Measurements from ENCODE around the gene PNPLA7.
A peak's percentile ranks its signal among the peaks of the same experiment; 100 is the strongest.
"Not testable (repeated sequence)": the region's sequence is repeated elsewhere in the genome, so short reads cannot be mapped to it uniquely, and the experiment has no call there.

The PNPLA7 gene

DNA sequence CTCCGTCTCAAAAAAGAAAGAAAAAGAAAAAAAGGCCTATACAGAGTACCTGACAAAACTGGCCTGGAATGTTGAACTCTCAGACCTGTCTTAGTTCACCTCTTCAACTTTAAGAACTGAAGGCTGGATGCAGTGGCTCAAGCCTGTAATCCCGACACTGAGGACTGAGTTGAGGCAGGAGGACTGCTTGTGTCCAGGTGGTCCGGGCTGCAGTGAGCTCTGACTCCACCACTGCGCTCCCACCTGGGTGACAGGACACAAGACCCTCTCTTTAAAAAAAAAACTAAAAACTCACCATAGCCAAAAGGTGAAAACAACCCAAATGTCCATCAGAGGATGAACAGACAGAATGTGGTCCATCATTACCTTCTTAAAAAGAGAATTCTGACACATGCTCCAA lies 7.9 kb upstream of the PNPLA7 start:
- no peaks in the 10 kb centered on the region for H3K4me1 ChIP-seq (ENCODE audit: control insufficient read depth in 5 of 5, insufficient read depth in 5 of 5, low read length in 5 of 5)
- peaks cover 0 to 70% (median 36%) of the 10 kb centered on the region in 5 donors for H3K36me3 ChIP-seq (ENCODE audit: control insufficient read depth in 5 of 5, insufficient read depth in 5 of 5, low read length in 5 of 5)
- no peak overlapping the region for H3K9ac ChIP-seq (ENCODE audit: low read length in 5 of 5)
- no peak overlapping the region for H3K4me3 ChIP-seq (ENCODE audit: low read depth in 1 of 5, low read length in 5 of 5)
- no peaks in the 10 kb centered on the region for H3K9me3 ChIP-seq (ENCODE audit: control insufficient read depth in 5 of 5, low read length in 5 of 5)
- no peaks in the 10 kb centered on the region for H3K27me3 ChIP-seq (ENCODE audit: control insufficient read depth in 5 of 5, insufficient read depth in 4 of 5, low read length in 5 of 5)
- H3K27ac ChIP-seq (ENCODE audit: low read depth, low read length) = no peak overlapping the region

DNA sequence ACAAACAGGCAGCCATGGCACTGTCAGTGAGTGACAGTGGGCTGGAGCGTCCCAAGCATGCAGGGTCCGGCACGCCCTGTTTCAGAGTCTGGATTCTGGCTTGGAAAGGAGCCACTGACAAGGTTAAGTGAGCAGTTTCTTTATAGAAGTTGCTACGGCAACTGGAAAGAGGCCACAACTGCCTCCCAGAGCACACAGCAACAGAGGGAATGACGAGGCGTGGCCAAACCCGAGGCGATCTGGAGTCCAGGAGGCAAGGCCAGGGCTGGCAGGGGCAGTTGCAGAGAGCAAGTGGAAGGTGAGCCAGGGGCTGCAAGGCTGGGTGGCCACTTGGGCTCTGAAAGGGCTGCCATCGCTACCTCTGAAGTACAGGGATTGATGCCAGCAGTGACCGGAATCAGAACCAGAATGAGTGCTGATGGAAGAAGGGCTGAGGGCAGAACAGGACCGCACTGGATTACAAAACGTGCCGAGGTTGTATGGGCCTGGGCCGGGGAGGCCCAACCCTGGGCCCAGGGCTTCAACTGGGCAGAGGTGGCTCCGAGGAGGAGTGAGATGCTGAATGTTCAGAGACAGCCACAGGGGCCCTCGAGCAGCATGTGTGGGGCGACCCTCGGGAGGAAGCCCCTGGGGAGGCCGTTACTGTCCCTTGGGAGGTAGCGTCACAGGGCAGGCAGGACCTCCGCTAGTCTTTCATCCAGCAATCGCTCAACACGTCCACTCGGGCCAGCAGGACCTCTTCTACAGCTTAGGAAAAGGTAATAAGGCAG lies 6.1 kb upstream of the PNPLA7 start:
- H3K4me3 ChIP-seq (ENCODE audit: low read depth in 1 of 5, low read length in 5 of 5) = no peak overlapping the region
- peaks cover 0 to 54% (median 29%) of the 10 kb centered on the region in 5 donors for H3K36me3 ChIP-seq (ENCODE audit: control insufficient read depth in 5 of 5, insufficient read depth in 5 of 5, low read length in 5 of 5)
- peaks cover 0 to 12% (median 8%) of the 10 kb centered on the region in 5 donors for H3K4me1 ChIP-seq (ENCODE audit: control insufficient read depth in 5 of 5, insufficient read depth in 5 of 5, low read length in 5 of 5)
- no peaks in the 10 kb centered on the region for H3K27me3 ChIP-seq (ENCODE audit: control insufficient read depth in 5 of 5, insufficient read depth in 4 of 5, low read length in 5 of 5)
- H3K27ac ChIP-seq (ENCODE audit: low read depth, low read length) = no peak overlapping the region
- H3K9ac ChIP-seq (ENCODE audit: low read length in 5 of 5) = no peak overlapping the region
- H3K9me3 ChIP-seq (ENCODE audit: control insufficient read depth in 5 of 5, low read length in 5 of 5) = no peaks in the 10 kb centered on the region

DNA sequence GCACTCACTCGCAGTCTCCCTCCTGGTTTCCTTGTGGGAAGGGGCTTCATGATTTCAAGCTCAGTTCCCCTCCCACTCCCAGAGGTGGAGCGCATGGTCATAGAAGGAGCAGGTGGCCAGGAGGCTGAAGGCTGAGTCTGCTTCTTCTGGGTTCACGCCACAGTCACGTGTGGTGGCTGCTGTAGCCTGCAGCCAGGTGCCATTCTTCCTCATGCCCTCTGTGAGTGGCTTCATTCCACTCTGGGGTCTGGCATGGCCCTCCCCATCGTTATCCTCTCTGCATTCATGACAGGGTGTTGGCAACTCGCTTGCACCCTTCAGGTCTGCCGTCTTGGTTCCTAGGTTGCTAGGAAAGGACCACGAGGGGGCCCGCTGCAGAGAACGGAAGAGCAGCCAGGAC lies 5.0 kb upstream of the PNPLA7 start:
- peaks cover 0 to 53% (median 29%) of the 10 kb centered on the region in 5 donors for H3K36me3 ChIP-seq (ENCODE audit: control insufficient read depth in 5 of 5, insufficient read depth in 5 of 5, low read length in 5 of 5)
- H3K27ac ChIP-seq (ENCODE audit: low read depth, low read length) = no peak overlapping the region

DNA sequence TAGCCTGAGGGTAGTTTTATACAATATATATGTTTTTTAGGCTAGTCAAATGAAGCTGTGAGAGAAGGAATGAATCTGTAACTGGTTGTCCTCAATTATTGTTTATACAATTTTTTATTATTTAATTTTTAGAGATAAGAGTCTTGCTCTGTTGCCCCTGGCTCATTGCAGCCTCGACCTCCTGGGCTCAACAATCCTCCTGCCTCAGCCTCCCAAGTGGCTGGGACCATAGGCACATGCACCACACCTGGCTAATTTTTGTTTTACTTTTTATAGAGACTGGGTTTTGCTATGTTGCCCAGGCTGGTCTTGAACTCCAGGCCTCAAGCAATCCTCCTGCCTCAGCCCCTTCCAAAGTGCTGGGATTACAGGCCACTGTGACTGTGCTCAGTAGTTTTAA lies 4.1 kb upstream of the PNPLA7 start:
- Histone ChIP-seq H3K36me3 (ENCODE audit: control insufficient read depth in 5 of 5, insufficient read depth in 5 of 5, low read length in 5 of 5) (peaks cover 0 to 48% (median 26%) of the 10 kb centered on the region in 5 donors), H3K9me3 (ENCODE audit: control insufficient read depth in 5 of 5, low read length in 5 of 5) (no peaks in the 10 kb centered on the region), H3K4me1 (ENCODE audit: control insufficient read depth in 5 of 5, insufficient read depth in 5 of 5, low read length in 5 of 5) (peaks cover 0 to 22% (median 17%) of the 10 kb centered on the region in 5 donors), H3K9ac (ENCODE audit: low read length in 5 of 5) (no peak overlapping the region), H3K4me3 (ENCODE audit: low read depth in 1 of 5, low read length in 5 of 5) (no peak overlapping the region), H3K27me3 (ENCODE audit: control insufficient read depth in 5 of 5, insufficient read depth in 4 of 5, low read length in 5 of 5) (no peaks in the 10 kb centered on the region), H3K27ac (ENCODE audit: low read depth, low read length) (no peak overlapping the region)

More for the DNA sequence above, 5.0 kb upstream of the PNPLA7 start:
- Histone ChIP-seq H3K9ac (ENCODE audit: low read length in 5 of 5) (no peak overlapping the region), H3K4me1 (ENCODE audit: control insufficient read depth in 5 of 5, insufficient read depth in 5 of 5, low read length in 5 of 5) (peaks cover 0 to 14% (median 9%) of the 10 kb centered on the region in 5 donors), H3K9me3 (ENCODE audit: control insufficient read depth in 5 of 5, low read length in 5 of 5) (no peaks in the 10 kb centered on the region), H3K27me3 (ENCODE audit: control insufficient read depth in 5 of 5, insufficient read depth in 4 of 5, low read length in 5 of 5) (no peaks in the 10 kb centered on the region), H3K4me3 (ENCODE audit: low read depth in 1 of 5, low read length in 5 of 5) (no peak overlapping the region)

DNA sequence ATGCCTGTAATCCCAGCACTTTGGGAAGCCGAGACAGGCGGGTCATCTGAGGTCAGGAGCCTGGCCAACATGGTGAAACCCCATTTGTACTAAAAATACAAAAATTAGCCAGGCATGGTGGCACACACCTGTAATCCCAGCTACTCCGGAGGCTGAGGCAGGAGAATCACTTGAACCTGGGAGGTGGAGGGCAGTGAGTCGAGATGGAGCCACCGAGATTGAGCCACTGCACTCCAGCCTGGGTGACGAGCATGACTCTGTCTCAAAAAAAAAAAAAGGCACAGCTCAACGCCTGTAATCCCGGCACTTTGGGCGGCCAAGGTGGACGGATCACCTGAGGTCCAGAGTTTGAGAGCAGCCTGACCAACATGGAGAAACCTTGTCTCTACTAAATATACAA lies 3.5 kb upstream of the PNPLA7 start:
- Histone ChIP-seq H3K4me1 (ENCODE audit: control insufficient read depth in 5 of 5, insufficient read depth in 5 of 5, low read length in 5 of 5) (peaks cover 3 to 28% (median 21%) of the 10 kb centered on the region in 5 donors), H3K36me3 (ENCODE audit: control insufficient read depth in 5 of 5, insufficient read depth in 5 of 5, low read length in 5 of 5) (peaks cover 0 to 47% (median 26%) of the 10 kb centered on the region in 5 donors)
- H3K9me3 ChIP-seq (ENCODE audit: control insufficient read depth in 5 of 5, low read length in 5 of 5); H3K4me3 ChIP-seq (ENCODE audit: low read depth in 1 of 5, low read length in 5 of 5); H3K9ac ChIP-seq (ENCODE audit: low read length in 5 of 5); H3K27me3 ChIP-seq (ENCODE audit: control insufficient read depth in 5 of 5, insufficient read depth in 4 of 5, low read length in 5 of 5); H3K27ac ChIP-seq (ENCODE audit: low read depth, low read length): not testable (repeated sequence)

DNA sequence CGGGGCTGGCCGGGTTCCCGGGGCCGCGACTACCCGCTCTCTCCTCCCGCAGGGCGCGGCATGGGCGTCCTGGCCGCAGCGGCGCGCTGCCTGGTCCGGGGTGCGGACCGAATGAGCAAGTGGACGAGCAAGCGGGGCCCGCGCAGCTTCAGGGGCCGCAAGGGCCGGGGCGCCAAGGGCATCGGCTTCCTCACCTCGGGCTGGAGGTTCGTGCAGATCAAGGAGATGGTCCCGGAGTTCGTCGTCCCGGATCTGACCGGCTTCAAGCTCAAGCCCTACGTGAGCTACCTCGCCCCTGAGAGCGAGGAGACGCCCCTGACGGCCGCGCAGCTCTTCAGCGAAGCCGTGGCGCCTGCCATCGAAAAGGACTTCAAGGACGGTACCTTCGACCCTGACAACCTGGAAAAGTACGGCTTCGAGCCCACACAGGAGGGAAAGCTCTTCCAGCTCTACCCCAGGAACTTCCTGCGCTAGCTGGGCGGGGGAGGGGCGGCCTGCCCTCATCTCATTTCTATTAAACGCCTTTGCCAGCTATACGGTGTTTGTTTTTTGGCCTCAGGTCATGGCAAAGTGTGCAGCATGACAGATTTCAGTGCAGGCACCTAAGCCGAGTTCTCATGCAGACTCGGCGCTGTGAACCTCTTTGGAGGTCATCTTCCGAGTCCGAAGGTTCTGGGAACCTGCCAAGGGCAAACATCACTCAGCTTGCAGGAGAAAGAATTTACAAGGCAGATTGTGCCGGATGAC lies 2.0 kb upstream of the PNPLA7 start:
- Histone ChIP-seq H3K27me3 (ENCODE audit: control insufficient read depth in 5 of 5, insufficient read depth in 4 of 5, low read length in 5 of 5) (no peaks in the 10 kb centered on the region), H3K4me1 (ENCODE audit: control insufficient read depth in 5 of 5, insufficient read depth in 5 of 5, low read length in 5 of 5) (peaks cover 4 to 39% (median 34%) of the 10 kb centered on the region in 5 donors)

DNA sequence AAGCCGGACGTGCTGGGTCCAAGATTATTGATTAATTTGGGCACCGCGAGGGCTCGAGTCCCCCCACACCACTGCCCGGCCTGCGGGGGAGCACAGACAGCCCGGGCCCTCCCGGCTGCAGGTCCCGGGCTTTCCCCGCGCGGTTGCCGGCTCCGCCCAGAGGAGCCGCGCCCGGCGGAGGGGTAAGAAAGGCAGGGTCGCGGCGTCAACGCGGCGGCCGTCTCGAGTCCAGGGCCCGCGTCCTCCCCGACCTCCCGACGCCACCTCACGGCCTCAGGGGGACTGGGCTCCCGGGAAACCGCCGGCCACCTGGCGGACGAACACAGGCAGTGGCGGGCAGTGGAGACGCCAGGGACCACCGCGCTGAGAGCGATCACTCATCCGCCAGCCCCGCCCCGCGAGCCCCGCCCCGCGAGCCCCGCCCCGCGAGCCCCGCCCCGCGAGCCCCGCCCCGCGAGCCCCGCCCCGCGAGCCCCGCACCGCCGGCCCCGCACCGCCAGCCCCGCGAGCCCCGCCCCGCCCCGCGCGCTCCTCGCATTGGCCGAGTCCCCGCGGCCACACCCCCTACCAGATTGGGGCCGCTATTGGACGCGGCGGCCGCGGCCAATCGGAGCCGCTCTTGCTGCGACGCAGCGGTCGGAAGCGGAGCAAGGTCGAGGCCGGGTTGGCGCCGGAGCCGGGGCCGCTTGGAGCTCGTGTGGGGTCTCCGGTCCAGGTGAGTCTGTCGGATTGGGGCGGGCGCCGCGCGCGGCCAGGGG lies 1.2 kb upstream of the PNPLA7 start, which contains the start of gene MRPL41:
Gene MRPL41 (plus strand): TSS at position 616 of the 758 bp plus-strand sequence. CDS start 203 bp downstream, outside the sequence.
- H3K4me3 ChIP-seq (ENCODE audit: low read depth in 1 of 5, low read length in 5 of 5) = peak within 1 kb of the TSS; percentile 74 to 81 (median 78)
- peaks cover 4 to 39% (median 35%) of the 10 kb centered on the region in 5 donors for H3K4me1 ChIP-seq (ENCODE audit: control insufficient read depth in 5 of 5, insufficient read depth in 5 of 5, low read length in 5 of 5)
- H3K9ac ChIP-seq (ENCODE audit: low read length in 5 of 5) = peak within 1 kb of the TSS in 4 of 5 donors; percentile 77 to 81 (median 78)
- peak within 1 kb of the TSS; percentile 75 for H3K27ac ChIP-seq (ENCODE audit: low read depth, low read length)
- peaks cover 0 to 30% (median 17%) of the 10 kb centered on the region in 5 donors for H3K36me3 ChIP-seq (ENCODE audit: control insufficient read depth in 5 of 5, insufficient read depth in 5 of 5, low read length in 5 of 5)
- no peaks in the 10 kb centered on the region for H3K27me3 ChIP-seq (ENCODE audit: control insufficient read depth in 5 of 5, insufficient read depth in 4 of 5, low read length in 5 of 5)
- H3K9me3 ChIP-seq (ENCODE audit: control insufficient read depth in 5 of 5, low read length in 5 of 5) = no peaks in the 10 kb centered on the region

More for the DNA sequence above, 2.0 kb upstream of the PNPLA7 start:
- Histone ChIP-seq H3K9me3 (ENCODE audit: control insufficient read depth in 5 of 5, low read length in 5 of 5) (no peaks in the 10 kb centered on the region), H3K36me3 (ENCODE audit: control insufficient read depth in 5 of 5, insufficient read depth in 5 of 5, low read length in 5 of 5) (peaks cover 0 to 33% (median 21%) of the 10 kb centered on the region in 5 donors), H3K4me3 (ENCODE audit: low read depth in 1 of 5, low read length in 5 of 5) (peak overlapping the region; percentile 74 to 81 (median 78)), H3K27ac (ENCODE audit: low read depth, low read length) (peak overlapping the region; percentile 70), H3K9ac (ENCODE audit: low read length in 5 of 5) (peak overlapping the region in 4 of 5 donors; percentile 77 to 81 (median 78))

DNA sequence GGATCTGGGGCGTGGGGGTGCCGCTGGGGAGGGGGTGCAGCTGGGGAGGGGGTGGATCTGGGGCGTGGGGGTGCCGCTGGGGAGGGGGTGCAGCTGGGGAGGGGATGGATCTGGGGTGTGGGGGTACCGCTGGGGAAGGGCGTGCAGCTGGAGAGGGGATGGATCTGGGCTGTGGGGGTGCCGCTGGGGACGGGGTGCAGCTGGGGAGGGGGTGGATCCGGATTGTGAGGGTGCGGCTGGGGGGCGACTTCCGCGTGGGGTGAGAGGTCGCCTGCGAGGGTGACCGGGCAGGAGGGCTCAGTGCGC lies 709 bp upstream of the PNPLA7 start:
- Histone ChIP-seq H3K9ac (ENCODE audit: low read length in 5 of 5) (peak overlapping the region in 4 of 5 donors; percentile 55 to 71 (median 62)), H3K27ac (ENCODE audit: low read depth, low read length) (peak overlapping the region; percentile 75), H3K4me3 (ENCODE audit: low read depth in 1 of 5, low read length in 5 of 5) (peak overlapping the region in 4 of 5 donors; percentile 61 to 79 (median 64)), H3K4me1 (ENCODE audit: control insufficient read depth in 5 of 5, insufficient read depth in 5 of 5, low read length in 5 of 5) (peaks cover 4 to 41% (median 35%) of the 10 kb centered on the region in 5 donors), H3K36me3 (ENCODE audit: control insufficient read depth in 5 of 5, insufficient read depth in 5 of 5, low read length in 5 of 5) (peaks cover 0 to 26% (median 12%) of the 10 kb centered on the region in 5 donors)
- not testable (repeated sequence) for H3K27me3 ChIP-seq (ENCODE audit: control insufficient read depth in 5 of 5, insufficient read depth in 4 of 5, low read length in 5 of 5); H3K9me3 ChIP-seq (ENCODE audit: control insufficient read depth in 5 of 5, low read length in 5 of 5)

DNA sequence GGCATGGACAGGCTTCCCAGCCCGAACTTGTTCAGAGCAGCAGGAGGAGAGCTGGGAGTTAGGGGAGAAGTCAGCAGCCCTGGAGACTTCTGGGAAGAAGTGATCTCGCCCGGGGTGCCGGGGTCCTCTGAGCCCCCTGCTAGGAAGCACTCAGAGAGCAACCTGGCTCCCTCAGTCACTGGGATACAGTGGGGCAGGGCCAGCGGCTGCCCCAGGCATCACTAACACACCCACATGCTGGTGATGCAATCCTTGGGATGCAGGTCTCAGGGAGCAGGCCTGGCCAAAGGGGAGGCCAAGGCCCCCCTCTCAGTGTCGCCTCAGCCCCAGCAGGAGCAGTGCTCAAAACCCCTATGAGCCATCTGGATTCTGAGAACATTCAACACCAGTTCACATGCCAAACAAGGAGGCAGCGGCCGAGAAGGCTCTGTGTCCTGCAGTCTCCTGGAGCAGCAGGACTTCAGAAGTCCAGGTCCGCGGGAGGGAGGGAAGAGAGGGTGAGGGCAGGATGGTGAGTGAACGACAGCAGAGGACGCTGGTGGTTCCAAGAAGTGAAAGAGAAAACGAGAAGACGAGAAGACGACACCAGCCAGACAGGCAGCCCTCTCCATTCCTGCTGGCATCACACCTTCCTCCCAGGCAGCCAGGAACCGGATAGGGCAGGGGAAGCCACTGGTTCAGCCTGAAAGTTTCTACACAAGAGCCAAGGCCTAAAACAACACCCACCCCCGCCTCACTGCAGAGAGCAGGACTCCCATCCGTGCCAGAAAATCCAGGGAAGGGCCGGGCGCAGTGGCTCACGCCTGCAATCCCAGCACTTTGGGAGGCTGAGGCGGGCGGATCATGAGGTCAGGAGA lies 2.3 kb downstream of the PNPLA7 start:
- H3K36me3 ChIP-seq (ENCODE audit: control insufficient read depth in 5 of 5, insufficient read depth in 5 of 5, low read length in 5 of 5) = peaks cover 0 to 14% (median 7%) of the 10 kb centered on the region in 5 donors
- peaks cover 4 to 60% (median 49%) of the 10 kb centered on the region in 5 donors for H3K4me1 ChIP-seq (ENCODE audit: control insufficient read depth in 5 of 5, insufficient read depth in 5 of 5, low read length in 5 of 5)
- no peak overlapping the region for H3K27ac ChIP-seq (ENCODE audit: low read depth, low read length)
- H3K9me3 ChIP-seq (ENCODE audit: control insufficient read depth in 5 of 5, low read length in 5 of 5) = no peaks in the 10 kb centered on the region
- H3K27me3 ChIP-seq (ENCODE audit: control insufficient read depth in 5 of 5, insufficient read depth in 4 of 5, low read length in 5 of 5) = no peaks in the 10 kb centered on the region
- H3K4me3 ChIP-seq (ENCODE audit: low read depth in 1 of 5, low read length in 5 of 5) = peak overlapping the region in 3 of 5 donors; percentile 4 to 18 (median 14)
- peak overlapping the region in 1 of 5 donors; percentile 25 for H3K9ac ChIP-seq (ENCODE audit: low read length in 5 of 5)
